GM13977 (cell line): ENCODE results near the gene TGFA.

Experiments used
- DNase-seq: peaks from one replicate; pipeline ENCODE4 v3.0.0; 2012; ENCODE audit warnings: low spot score
- in situ Hi-C: fragments of 300-500 bp; cut with MboI; formaldehyde crosslinking; loops from one replicate; pipeline ENCODE4 v1.12.0; 2022; ENCODE audit warnings: low sequenced_read_pairs, low pct_unique_long_range_greater_than_20kb, mixed read lengths, inconsistent platforms; ENCODE audit not compliant: unreplicated experiment
- TF ChIP-seq, protein P1 (sequence below): IDR thresholded peaks from 2 replicates; pipeline ENCODE4 v1.5.1; 2012; ENCODE audit warnings: mild to moderate bottlenecking, control low read depth; ENCODE audit not compliant: insufficient read depth; ENCODE audit errors: extremely low read depth, missing control alignments

TGFA gene

DNA sequence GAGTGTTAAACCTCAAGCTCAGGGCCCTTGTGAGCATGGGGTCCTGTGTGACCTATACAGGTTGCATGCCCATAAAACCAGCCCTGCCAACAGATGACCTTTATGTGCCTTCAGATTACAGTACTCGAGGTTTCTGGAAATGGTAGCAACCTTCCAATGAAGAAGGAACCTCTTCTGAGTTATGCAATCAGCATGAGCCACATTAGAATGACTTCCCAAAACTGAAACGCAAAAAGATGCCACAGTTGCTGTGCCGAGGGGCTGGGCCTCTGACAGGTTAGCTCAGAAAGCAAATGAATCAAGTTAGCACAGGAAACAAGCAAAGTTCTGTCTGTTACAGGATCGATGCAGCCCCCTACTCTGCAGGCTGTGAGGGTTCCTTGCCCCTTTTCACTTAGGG is 37.7 kb downstream of the TGFA start:
- no peak for DNase-seq
- in situ Hi-C loops = no loop called here
- TF ChIP-seq, protein P1, sequence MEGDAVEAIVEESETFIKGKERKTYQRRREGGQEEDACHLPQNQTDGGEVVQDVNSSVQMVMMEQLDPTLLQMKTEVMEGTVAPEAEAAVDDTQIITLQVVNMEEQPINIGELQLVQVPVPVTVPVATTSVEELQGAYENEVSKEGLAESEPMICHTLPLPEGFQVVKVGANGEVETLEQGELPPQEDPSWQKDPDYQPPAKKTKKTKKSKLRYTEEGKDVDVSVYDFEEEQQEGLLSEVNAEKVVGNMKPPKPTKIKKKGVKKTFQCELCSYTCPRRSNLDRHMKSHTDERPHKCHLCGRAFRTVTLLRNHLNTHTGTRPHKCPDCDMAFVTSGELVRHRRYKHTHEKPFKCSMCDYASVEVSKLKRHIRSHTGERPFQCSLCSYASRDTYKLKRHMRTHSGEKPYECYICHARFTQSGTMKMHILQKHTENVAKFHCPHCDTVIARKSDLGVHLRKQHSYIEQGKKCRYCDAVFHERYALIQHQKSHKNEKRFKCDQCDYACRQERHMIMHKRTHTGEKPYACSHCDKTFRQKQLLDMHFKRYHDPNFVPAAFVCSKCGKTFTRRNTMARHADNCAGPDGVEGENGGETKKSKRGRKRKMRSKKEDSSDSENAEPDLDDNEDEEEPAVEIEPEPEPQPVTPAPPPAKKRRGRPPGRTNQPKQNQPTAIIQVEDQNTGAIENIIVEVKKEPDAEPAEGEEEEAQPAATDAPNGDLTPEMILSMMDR = no peak

DNA sequence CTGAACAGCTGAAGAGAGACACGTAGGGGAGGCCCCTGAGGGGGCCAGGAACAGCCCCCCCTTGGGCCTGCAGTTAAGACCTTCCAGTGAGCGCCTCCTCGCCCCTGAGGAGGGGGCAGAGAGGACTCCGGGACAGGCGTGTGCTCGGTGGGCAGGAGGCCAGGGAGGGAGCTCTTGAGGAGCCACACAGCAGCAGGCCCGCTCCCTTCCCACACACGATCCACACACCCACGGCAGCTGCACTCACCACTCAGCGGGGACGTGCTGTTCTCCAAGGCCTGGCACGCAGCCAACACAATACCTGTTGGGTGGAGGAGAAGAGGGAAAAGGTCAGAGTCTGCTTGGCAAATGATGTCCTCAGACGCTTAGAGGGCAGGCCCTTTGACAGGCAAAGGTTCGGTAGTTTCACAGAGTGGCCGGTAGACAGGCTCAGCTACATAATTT is 39.0 kb downstream of the TGFA start:
- in situ Hi-C loops = no loop called here
- TF ChIP-seq, protein P1 = no peak
- DNase-seq = no peak

DNA sequence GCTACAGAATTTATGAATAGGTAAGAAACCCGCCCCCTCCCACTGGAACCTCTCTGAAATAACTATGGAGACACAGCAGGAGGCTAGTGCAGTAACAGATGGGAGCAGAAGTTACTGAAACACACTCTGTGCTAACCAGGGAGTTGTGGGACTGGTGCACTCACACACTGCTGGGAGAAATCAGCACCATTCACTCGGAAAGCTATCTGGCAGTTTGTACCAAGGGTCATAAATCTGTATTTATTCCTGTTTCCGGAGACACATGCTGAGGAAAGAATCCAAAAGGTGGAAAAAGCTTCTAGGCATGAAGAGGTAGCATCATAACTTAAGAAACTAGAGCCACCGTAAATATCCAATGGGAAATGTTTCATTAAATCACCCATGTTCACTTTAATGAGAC is 39.9 kb downstream of the TGFA start:
- no peak for DNase-seq
- TF ChIP-seq, protein P1 = no peak
- in situ Hi-C loops = no loop called here

DNA sequence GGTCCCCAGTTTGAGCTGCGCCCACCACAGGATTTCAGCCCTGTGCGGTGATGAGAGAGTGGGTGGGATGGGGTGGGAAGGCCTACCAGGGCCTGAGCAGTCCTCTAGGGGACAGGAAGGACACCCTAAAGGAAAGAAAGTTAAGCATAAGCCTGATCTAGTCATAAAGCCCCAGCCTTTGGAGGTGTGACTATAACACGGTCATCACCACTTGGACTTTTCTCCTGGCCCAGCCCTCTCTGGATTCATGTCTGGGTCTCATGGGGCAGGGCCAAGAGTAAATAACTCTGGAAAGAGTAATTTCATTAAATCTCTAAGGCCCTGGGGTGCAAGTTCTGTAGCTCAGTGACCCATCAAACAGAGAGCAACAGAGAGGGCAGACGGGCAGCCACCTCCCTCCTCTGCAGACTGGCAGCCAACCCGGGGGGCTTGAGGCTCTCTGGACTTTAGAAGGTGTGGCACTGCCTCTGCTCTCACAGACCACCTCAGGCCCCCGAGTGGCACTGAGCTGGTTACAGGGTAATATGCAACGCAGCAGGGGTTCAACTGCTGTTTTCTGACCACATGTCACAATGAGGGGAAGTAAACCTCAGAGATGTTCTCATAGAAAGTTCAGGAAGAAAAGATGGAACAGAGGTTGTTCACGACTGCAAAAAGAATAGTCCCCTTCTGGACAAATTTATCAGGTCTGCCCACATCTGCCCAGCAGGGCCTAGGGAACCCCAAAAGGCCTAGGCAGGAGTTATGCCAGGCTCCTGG is 41.5 kb downstream of the TGFA start:
- DNase-seq = no peak
- in situ Hi-C loops = no loop called here
- TF ChIP-seq, protein P1 = no peak

DNA sequence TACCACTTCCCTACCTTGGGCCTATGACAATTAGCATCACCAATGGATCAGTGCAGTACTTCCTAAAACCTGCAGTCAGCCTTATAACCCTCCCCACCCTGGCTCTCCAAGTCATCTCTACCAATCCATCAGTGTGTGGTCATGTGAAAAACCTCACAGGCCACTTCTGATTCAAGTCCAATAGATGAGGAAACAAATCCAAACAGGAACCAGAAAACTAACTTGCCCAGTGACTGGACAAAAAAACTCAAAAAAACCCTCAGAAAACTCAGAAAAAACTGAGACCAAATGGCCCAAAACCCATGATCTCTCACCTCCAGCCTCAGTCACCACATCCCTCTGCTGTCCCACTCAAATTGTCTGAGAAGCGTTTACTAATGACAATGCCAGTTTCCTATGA is 43.3 kb downstream of the TGFA start:
- DNase-seq = no peak
- in situ Hi-C loops = no loop called here
- TF ChIP-seq, protein P1 = no peak

DNA sequence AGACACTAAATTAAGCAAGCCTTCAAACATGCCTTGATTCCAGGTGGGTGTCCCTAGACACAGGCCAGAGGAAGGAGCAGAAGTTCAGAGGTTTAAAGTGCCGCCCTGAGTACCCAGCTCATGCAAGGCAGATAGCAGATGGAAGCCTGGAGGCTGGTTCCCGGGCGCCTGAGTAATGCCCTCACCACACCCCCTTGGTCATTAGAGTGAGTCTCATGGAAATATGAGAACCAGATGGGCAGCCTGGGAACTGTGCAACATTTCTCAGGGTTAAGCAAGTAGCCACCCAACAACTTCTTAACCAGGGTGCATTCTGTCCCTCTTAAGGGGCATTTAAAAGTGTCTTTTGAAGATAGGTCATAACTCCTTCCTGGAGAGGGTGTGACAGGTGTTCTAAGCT is 44.1 kb downstream of the TGFA start:
- in situ Hi-C loops = no loop called here
- TF ChIP-seq, protein P1 = no peak
- no peak for DNase-seq
